T-helper 1 cell (primary cell): ENCODE data around the gene ZNF74.
A peak's percentile ranks its signal among the peaks of the same experiment; 100 is the strongest.
"Not testable (repeated sequence)": the region's sequence is repeated elsewhere in the genome, so short reads cannot be mapped to it uniquely, and the experiment has no call there.

ENCODE experiments used
- DNase-seq, 5 donors: peaks; one replicate each; pipeline ENCODE4 v3.0.0-alpha.2; 2012 to 2020
- total RNA-seq, 4 donors: gene quantifications; one replicate each; lab custom pipeline; 2026; lab: John Stamatoyannopoulos, UW

The ZNF74 gene
- total RNA-seq: 9.2 to 16.1 (median 12.5) reads per million in 4 donors

- peak; percentile 67 to 90 (median 77) for DNase-seq
These were observed at the start of gene ZNF74 for GRCh38 chr22:20393705-20394476. ZNF74 (plus strand) TSS chr22:20394151; CDS start chr22:20394629, 478 bp downstream.

GRCh38 chr22:20346553-20346952 lies 47.4 kb upstream of the ZNF74 start:
- not testable (repeated sequence) for DNase-seq

- not testable (repeated sequence) for DNase-seq
These were observed 41.4 kb upstream of the ZNF74 start for GRCh38 chr22:20352536-20352935.

GRCh38 chr22:20354238-20354975 lies 39.5 kb upstream of the ZNF74 start:
- DNase-seq: no peak

GRCh38 chr22:20355939-20356636 lies 37.9 kb upstream of the ZNF74 start:
- not testable (repeated sequence) for DNase-seq

- DNase-seq: not testable (repeated sequence)
These were observed 37.0 kb upstream of the ZNF74 start for GRCh38 chr22:20356906-20357305.

- not testable (repeated sequence) for DNase-seq
These were observed 36.0 kb upstream of the ZNF74 start for GRCh38 chr22:20357967-20358366.

- DNase-seq: not testable (repeated sequence)
These were observed 35.3 kb upstream of the ZNF74 start for GRCh38 chr22:20358503-20359239.

- not testable (repeated sequence) for DNase-seq
These were observed 33.7 kb upstream of the ZNF74 start for GRCh38 chr22:20360261-20360660.

GRCh38 chr22:20360866-20361751 lies 32.8 kb upstream of the ZNF74 start:
- DNase-seq: not testable (repeated sequence)

- not testable (repeated sequence) for DNase-seq
These were observed 32.2 kb upstream of the ZNF74 start for GRCh38 chr22:20361752-20362229.

GRCh38 chr22:20362403-20362802 lies 31.5 kb upstream of the ZNF74 start:
- not testable (repeated sequence) for DNase-seq

- DNase-seq: not testable (repeated sequence)
These were observed 29.4 kb upstream of the ZNF74 start for GRCh38 chr22:20364335-20365260.

GRCh38 chr22:20366841-20367240 lies 27.1 kb upstream of the ZNF74 start:
- DNase-seq: not testable (repeated sequence)

GRCh38 chr22:20368875-20369274 lies 25.1 kb upstream of the ZNF74 start:
- not testable (repeated sequence) for DNase-seq

- not testable (repeated sequence) for DNase-seq
These were observed 22.3 kb upstream of the ZNF74 start for GRCh38 chr22:20371687-20372086.

GRCh38 chr22:20372406-20372854 lies 21.5 kb upstream of the ZNF74 start:
- DNase-seq: not testable (repeated sequence)

GRCh38 chr22:20373195-20373706 lies 20.7 kb upstream of the ZNF74 start:
- not testable (repeated sequence) for DNase-seq

GRCh38 chr22:20374130-20374529 lies 19.8 kb upstream of the ZNF74 start:
- not testable (repeated sequence) for DNase-seq
